ENCODE measurements around the gene OCSTAMP. TPM values are rescaled to one million over a fixed set of nuclear protein-coding genes. Genes with fewer than 3 reads are reported as not detected.

Gene OCSTAMP
- total RNA-seq, 1 experiment from 2014 or later = not detected

- no peak overlapping the region for H3K27ac Mint-ChIP-seq (ENCODE audit: unreplicated experiment)
- peaks cover 5% of the 10 kb centered on the region for H3K27me3 Mint-ChIP-seq (ENCODE audit: insufficient read depth, unreplicated experiment)
- Histone ChIP-seq H3K4me3 (ENCODE audit: low read depth, low read length) (no peak overlapping the region), H3K9me3 (no peaks in the 10 kb centered on the region), H3K27me3 (replicated peaks; ENCODE audit: control insufficient read depth, insufficient read depth, low read length) (no peaks in the 10 kb centered on the region), H3K36me3 (ENCODE audit: control insufficient read depth, insufficient read depth, low read length) (no peaks in the 10 kb centered on the region), H3K4me1 (no peaks in the 10 kb centered on the region)
- intact Hi-C loops (cut with micrococcal nuclease; ENCODE audit: unreplicated experiment) = no loop called here
- H3K4me3 Mint-ChIP-seq (ENCODE audit: unreplicated experiment) = no peak overlapping the region
- no peaks in the 10 kb centered on the region for H3K9me3 Mint-ChIP-seq (ENCODE audit: unreplicated experiment)
- H3K36me3 Mint-ChIP-seq (ENCODE audit: insufficient read depth, unreplicated experiment) = no peaks in the 10 kb centered on the region
- peak in 1 of 2 experiments; percentile 17 for DNase-seq
- ChIA-PET CTCF (interaction anchor here (0.7 kb wide), 1 partner anchor 224 kb away, joined by 4 read pairs; no protein-coding TSS in a partner anchor), POLR2A (interaction anchor here (0.6 kb wide), 1 partner anchor 125 kb away, joined by 3 read pairs; no protein-coding TSS in a partner anchor)
- TF ChIP-seq, protein P1, sequence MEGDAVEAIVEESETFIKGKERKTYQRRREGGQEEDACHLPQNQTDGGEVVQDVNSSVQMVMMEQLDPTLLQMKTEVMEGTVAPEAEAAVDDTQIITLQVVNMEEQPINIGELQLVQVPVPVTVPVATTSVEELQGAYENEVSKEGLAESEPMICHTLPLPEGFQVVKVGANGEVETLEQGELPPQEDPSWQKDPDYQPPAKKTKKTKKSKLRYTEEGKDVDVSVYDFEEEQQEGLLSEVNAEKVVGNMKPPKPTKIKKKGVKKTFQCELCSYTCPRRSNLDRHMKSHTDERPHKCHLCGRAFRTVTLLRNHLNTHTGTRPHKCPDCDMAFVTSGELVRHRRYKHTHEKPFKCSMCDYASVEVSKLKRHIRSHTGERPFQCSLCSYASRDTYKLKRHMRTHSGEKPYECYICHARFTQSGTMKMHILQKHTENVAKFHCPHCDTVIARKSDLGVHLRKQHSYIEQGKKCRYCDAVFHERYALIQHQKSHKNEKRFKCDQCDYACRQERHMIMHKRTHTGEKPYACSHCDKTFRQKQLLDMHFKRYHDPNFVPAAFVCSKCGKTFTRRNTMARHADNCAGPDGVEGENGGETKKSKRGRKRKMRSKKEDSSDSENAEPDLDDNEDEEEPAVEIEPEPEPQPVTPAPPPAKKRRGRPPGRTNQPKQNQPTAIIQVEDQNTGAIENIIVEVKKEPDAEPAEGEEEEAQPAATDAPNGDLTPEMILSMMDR (IDR thresholded peaks at IDR 0.05; ENCODE audit: insufficient read depth in 1 of 2, low read depth in 1 of 2, low read length in 1 of 2, severe bottlenecking in 1 of 2, unreplicated experiment in 1 of 2) = no peak
- H3K4me1 Mint-ChIP-seq (ENCODE audit: low read depth, unreplicated experiment) = no peaks in the 10 kb centered on the region
- no TSS peak for BruUV-seq (replicated peaks)
These were observed 2.3 kb upstream of the OCSTAMP start for GRCh38 chr20:46552460-46553420.

DNA sequence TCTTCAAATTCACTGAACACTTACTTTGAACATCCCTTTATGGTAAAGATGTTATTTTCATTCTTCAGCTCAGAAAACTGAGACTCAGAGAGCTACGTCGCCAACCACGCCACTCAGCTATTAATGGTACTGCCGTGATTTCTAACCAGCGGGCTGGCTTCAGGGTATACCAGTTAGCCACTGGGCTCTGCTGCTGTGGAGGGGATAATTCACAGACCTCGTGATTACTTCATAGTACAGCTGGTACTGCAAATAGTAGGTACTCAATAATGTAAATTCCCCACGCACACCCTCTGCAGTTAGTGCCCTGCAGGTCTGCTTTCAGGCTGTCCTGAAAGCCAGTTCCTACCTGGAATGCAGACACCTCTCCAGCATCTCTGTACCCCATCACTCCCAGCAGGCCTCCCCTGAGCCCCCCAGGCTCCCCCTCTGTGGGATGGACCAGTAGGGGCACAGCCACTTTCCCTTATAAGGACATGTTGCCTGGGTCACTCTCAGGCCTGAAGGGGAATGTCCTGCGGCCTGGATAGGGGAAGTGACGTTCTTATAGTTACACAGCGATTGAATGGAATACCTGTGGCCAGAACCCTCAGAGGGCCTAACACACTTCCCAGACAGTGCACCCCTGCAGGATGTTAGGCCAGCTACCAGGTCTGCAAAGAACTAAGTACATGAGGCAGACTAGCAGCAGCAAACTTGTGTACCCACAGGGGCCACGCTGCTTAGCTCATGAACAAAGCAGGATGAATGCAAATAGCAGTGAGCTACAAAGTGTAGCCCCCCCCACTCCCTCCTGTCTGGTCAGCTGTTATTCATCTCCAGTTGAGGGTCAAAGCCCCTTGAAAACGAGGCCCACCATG lies 1.3 kb upstream of the OCSTAMP start:
- POLR2A ChIA-PET = interaction anchor here (0.6 kb wide), 1 partner anchor 124 kb away, joined by 3 read pairs; no protein-coding TSS in a partner anchor
- H3K27me3 Mint-ChIP-seq (ENCODE audit: insufficient read depth, unreplicated experiment) = peaks cover 3% of the 10 kb centered on the region
- no peaks in the 10 kb centered on the region for H3K36me3 Mint-ChIP-seq (ENCODE audit: insufficient read depth, unreplicated experiment)
- no peaks in the 10 kb centered on the region for H3K4me1 Mint-ChIP-seq (ENCODE audit: low read depth, unreplicated experiment)
- H3K4me3 Mint-ChIP-seq (ENCODE audit: unreplicated experiment) = no peak overlapping the region
- no peaks in the 10 kb centered on the region for H3K9me3 Mint-ChIP-seq (ENCODE audit: unreplicated experiment)
- no peak overlapping the region for H3K27ac Mint-ChIP-seq (ENCODE audit: unreplicated experiment)
- TF ChIP-seq, protein P1 (IDR thresholded peaks at IDR 0.05; ENCODE audit: insufficient read depth in 1 of 2, low read depth in 1 of 2, low read length in 1 of 2, severe bottlenecking in 1 of 2, unreplicated experiment in 1 of 2) = no peak
- peak in 1 of 2 experiments; percentile 39 for DNase-seq
- Histone ChIP-seq H3K9me3 (no peaks in the 10 kb centered on the region), H3K27me3 (replicated peaks; ENCODE audit: control insufficient read depth, insufficient read depth, low read length) (no peaks in the 10 kb centered on the region), H3K4me3 (ENCODE audit: low read depth, low read length) (no peak overlapping the region), H3K36me3 (ENCODE audit: control insufficient read depth, insufficient read depth, low read length) (no peaks in the 10 kb centered on the region), H3K4me1 (no peaks in the 10 kb centered on the region)
- CTCF ChIA-PET = interaction anchor here (0.7 kb wide), 1 partner anchor 223 kb away, joined by 4 read pairs; no protein-coding TSS in a partner anchor
- BruUV-seq (replicated peaks) = no TSS peak
- intact Hi-C loops (cut with micrococcal nuclease; ENCODE audit: unreplicated experiment) = no loop called here

All from Caco-2 (cell line).